A549 (cell line): ENCODE data around the gene APOBR. TPM values are rescaled to one million over a fixed set of nuclear protein-coding genes. Genes with fewer than 3 reads are reported as not detected.

ENCODE experiments used
- ATAC-seq, 2 experiments: fragments of 200-7000 bp in 1 of 2; fragments of >200 bp in 1 of 2; cut with Nextera tagmentation in 1 of 2; cut with Tn5 transposase in 1 of 2; 3 replicates each; pipeline versions ENCODE4 v1.8.0 to v1.9.1; 2018 to 2020; ENCODE audit warnings: mild to moderate bottlenecking in 1 of 2, moderate library complexity in 1 of 2
- CTCF ChIA-PET: fragments of 300-600 bp; sonication (Branson Sonifier 250); formaldehyde crosslinking; extraction: SDS; loops from one replicate; lab custom pipeline; 2021; ENCODE audit warnings: antibody characterized with exemption, inconsistent platforms; lab: Yijun Ruan, JAX
- POLR2A ChIA-PET: fragments of 350-600 bp; formaldehyde crosslinking; extraction: SDS; loops from one replicate; lab custom pipeline; 2021; ENCODE audit warnings: antibody characterized with exemption, inconsistent platforms; lab: Yijun Ruan, JAX
- DNase-seq, 2 experiments: peaks; one replicate each; pipeline versions ENCODE4 v3.0.0 to v3.0.0-alpha.2; 2011 to 2016; ENCODE audit warnings: low read depth in 1 of 2, low spot score in 1 of 2
- FAIRE-seq: peaks from 2 replicates; lab custom pipeline; 2011; peaks lifted over from hg19 to GRCh38; lab: Jason Lieb, UNC
- H3K27ac ChIP-seq, 2 experiments: fragments of >200 bp; sonication (Bioruptor Twin); formaldehyde crosslinking; 3 replicates each; pipeline ENCODE4 v1.5.1; 2016 to 2017
- H3K4me1 ChIP-seq: fragments of >200 bp; sonication (Bioruptor Twin); formaldehyde crosslinking; 3 replicates; pipeline ENCODE4 v1.6.1; 2016
- H3K4me2 ChIP-seq: fragments of >200 bp; sonication (Bioruptor Twin); formaldehyde crosslinking; 3 replicates; pipeline ENCODE4 v1.6.1; 2016
- H3K4me3 ChIP-seq: fragments of >200 bp; sonication (Bioruptor Twin); formaldehyde crosslinking; 3 replicates; pipeline ENCODE4 v1.5.1; 2016
- H3K9me3 ChIP-seq: fragments of >200 bp; sonication (Bioruptor Twin); formaldehyde crosslinking; 3 replicates; pipeline ENCODE4 v1.6.1; 2016
- ATOH8 ChIP-seq: fragments of 250-450 bp; sonication (Bioruptor Pico); IDR thresholded peaks from 2 replicates; pipeline ENCODE4 v1.5.0; 2020; ENCODE audit warnings: low read depth, mild to moderate bottlenecking, moderate library complexity
- BCL3 ChIP-seq: fragments of >200 bp; sonication (Bioruptor Twin); formaldehyde crosslinking; IDR thresholded peaks from 3 replicates; pipeline ENCODE4 v1.6.1; 2016
- BHLHE40 ChIP-seq: IDR thresholded peaks from 2 replicates; pipeline ENCODE4 v1.6.1; 2012; ENCODE audit warnings: low read depth, low read length, inconsistent platforms
- CEBPB ChIP-seq, 2 experiments: fragments of >200 bp in 1 of 2; sonication (Bioruptor Twin) in 1 of 2; formaldehyde crosslinking in 1 of 2; IDR thresholded peaks; 2 replicates each; pipeline ENCODE4 v1.6.1; 2012 to 2016
- CHD2 ChIP-seq: fragments of 150-350 bp; IDR thresholded peaks from 2 replicates; pipeline ENCODE4 v1.6.1; 2014; ENCODE audit warnings: low read length; ENCODE audit not compliant: partially characterized antibody
- CHD4 ChIP-seq: fragments of 200-600 bp; sonication (generic); IDR thresholded peaks from 2 replicates; pipeline ENCODE4 v1.6.1; 2016; ENCODE audit warnings: antibody characterized with exemption, mild to moderate bottlenecking, borderline replicate concordance
- EHF ChIP-seq: fragments of 250-450 bp; sonication (Bioruptor Pico); IDR thresholded peaks from 2 replicates; pipeline ENCODE4 v1.5.0; 2020; ENCODE audit warnings: mild to moderate bottlenecking
- EHMT2 ChIP-seq: fragments of 200-600 bp; sonication (generic); IDR thresholded peaks from 2 replicates; pipeline ENCODE4 v1.6.1; 2016; ENCODE audit warnings: antibody characterized with exemption, low read depth, mild to moderate bottlenecking, moderate library complexity
- FOXS1 ChIP-seq: fragments of 250-450 bp; sonication (Bioruptor Pico); IDR thresholded peaks from 2 replicates; pipeline ENCODE4 v1.5.0; 2020; ENCODE audit warnings: mild to moderate bottlenecking, moderate library complexity
- GATA3 ChIP-seq: IDR thresholded peaks from 2 replicates; pipeline ENCODE4 v1.6.1; 2012; ENCODE audit warnings: borderline replicate concordance
- MAFK ChIP-seq: fragments of 450-650 bp; IDR thresholded peaks from 2 replicates; pipeline ENCODE4 v1.6.1; 2014; ENCODE audit not compliant: partially characterized antibody
- NPAS2 ChIP-seq: fragments of 250-450 bp; sonication (Bioruptor Pico); IDR thresholded peaks from 2 replicates; pipeline ENCODE4 v1.8.0; 2022; ENCODE audit warnings: mild to moderate bottlenecking, moderate library complexity, borderline replicate concordance
- POLR2A ChIP-seq: IDR thresholded peaks from 2 replicates; pipeline ENCODE4 v1.6.1; 2012; ENCODE audit warnings: mild to moderate bottlenecking, low read length
- RCOR1 ChIP-seq: fragments of 150-350 bp; IDR thresholded peaks from 2 replicates; pipeline ENCODE4 v1.6.1; 2014; ENCODE audit warnings: antibody characterized with exemption, low read length, low read depth
- RNF2 ChIP-seq: fragments of 200-600 bp; sonication (generic); IDR thresholded peaks from 2 replicates; pipeline ENCODE4 v1.6.1; 2016; ENCODE audit warnings: low read depth, mild to moderate bottlenecking, antibody characterized with exemption, moderate library complexity, borderline replicate concordance
- SMC3 ChIP-seq: fragments of >200 bp; sonication (Bioruptor Twin); formaldehyde crosslinking; IDR thresholded peaks from 3 replicates; pipeline ENCODE4 v1.6.1; 2018; ENCODE audit warnings: inconsistent platforms
- ZSCAN20 ChIP-seq: fragments of 250-450 bp; sonication (Bioruptor Pico); IDR thresholded peaks from 2 replicates; pipeline ENCODE4 v1.8.0; 2022; ENCODE audit warnings: mild to moderate bottlenecking, moderate library complexity
- WGBS: methylation state at CpG from one replicate; pipeline ENCODE4 v1.1.6; 2017; ENCODE audit errors: missing lambda C conversion rate; 5-methylcytosine and 5-hydroxymethylcytosine counted together
- polyA plus RNA-seq, 4 experiments: library from polyadenylated mRNA; depleted of rRNA in 3 of 4; stranded (reverse); fragments of >200 nt; fragmentation: RNase III in 1 of 4; extraction: RNeasy Plus Mini Kit Qiagen cat#74134 plus additional on column Dnase treatment in 1 of 4; gene quantifications; 2 replicates in 3 of 4; 3 replicates in 1 of 4; pipeline ENCODE4 v1.2.3, GENCODE V29; 2011 to 2017
- TF ChIP-seq, protein P1 (sequence below): fragments of >200 bp; sonication (Bioruptor Twin); formaldehyde crosslinking; IDR thresholded peaks from 2 replicates; pipeline ENCODE4 v1.6.1; 2016
- TF ChIP-seq, protein P2 (sequence below): fragments of 450-650 bp; IDR thresholded peaks from 2 replicates; pipeline ENCODE4 v1.6.1; 2014; ENCODE audit warnings: antibody characterized with exemption
- TF ChIP-seq, protein P3 (sequence below): fragments of >200 bp; sonication (Bioruptor Twin); formaldehyde crosslinking; IDR thresholded peaks from 3 replicates; pipeline ENCODE4 v1.5.1; 2016

APOBR gene
- polyA plus RNA-seq, 2 of the 4 experiments (the other 2 are of a cell fraction), result 0.01 to 0.08 TPM

GRCh38 chr16:28475221-28475620 lies 19.2 kb upstream of the APOBR start:
- Histone ChIP-seq H3K4me2 (no peak overlapping the region), H3K9me3 (no peaks in the 10 kb centered on the region), H3K27ac (no peak overlapping the region), H3K4me1 (no peaks in the 10 kb centered on the region), H3K4me3 (no peak overlapping the region)
- TF ChIP-seq GATA3, result no peak
- no peak for TF ChIP-seq RNF2
- ChIA-PET CTCF (no interaction called here), POLR2A (no interaction called here)
- 83% methylated on average over 2 of the region's 2 CpGs for WGBS
- ATAC-seq (no peak), FAIRE-seq (no peak), DNase-seq (no peak)

DNA sequence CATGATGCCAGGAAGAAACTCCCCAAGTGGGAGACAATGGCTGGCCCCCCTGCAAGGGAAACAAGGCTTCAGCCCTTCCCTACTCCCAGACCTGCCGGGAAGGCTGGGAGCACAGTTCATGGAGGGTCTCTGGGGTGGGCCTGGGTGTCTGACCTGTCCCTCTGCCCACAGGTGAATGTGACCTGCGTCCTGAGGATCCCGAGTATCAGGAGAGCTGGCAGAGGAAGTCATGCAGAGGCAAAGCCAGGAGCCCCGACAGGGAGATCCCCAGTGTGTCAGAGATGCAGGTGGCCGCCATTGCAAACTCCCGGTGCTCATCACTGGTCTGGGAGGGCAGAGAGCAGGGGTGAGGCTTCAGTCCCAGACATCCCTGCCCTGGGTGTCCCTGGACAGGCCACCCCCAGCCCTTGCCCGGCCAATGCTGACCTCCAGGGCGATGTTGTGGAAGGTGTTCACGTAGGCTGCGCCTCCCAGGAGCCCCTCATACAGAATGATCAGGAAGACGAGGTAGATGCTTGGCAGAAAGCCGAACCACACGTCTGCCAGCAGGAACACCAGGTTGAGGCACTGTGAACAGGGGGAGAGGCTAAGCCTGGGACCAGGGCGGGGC lies 17.0 kb upstream of the APOBR start:
- Histone ChIP-seq H3K9me3 (no peaks in the 10 kb centered on the region), H3K4me3 (no peak overlapping the region), H3K4me2 (no peak overlapping the region), H3K27ac (no peak overlapping the region), H3K4me1 (no peaks in the 10 kb centered on the region)
- 90% methylated on average over 14 of the region's 14 CpGs for WGBS
- no peak for TF ChIP-seq SMC3
- TF ChIP-seq CHD2, result no peak
- no peak for TF ChIP-seq ATOH8 (CRISPR knock-in tag)
- no peak for TF ChIP-seq EHF (CRISPR knock-in tag)
- no peak for TF ChIP-seq FOXS1 (CRISPR knock-in tag)
- TF ChIP-seq CHD4, result no peak
- no peak for TF ChIP-seq BCL3
- TF ChIP-seq, protein P1, sequence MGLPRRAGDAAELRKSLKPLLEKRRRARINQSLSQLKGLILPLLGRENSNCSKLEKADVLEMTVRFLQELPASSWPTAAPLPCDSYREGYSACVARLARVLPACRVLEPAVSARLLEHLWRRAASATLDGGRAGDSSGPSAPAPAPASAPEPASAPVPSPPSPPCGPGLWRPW, result no peak
- TF ChIP-seq, protein P2, sequence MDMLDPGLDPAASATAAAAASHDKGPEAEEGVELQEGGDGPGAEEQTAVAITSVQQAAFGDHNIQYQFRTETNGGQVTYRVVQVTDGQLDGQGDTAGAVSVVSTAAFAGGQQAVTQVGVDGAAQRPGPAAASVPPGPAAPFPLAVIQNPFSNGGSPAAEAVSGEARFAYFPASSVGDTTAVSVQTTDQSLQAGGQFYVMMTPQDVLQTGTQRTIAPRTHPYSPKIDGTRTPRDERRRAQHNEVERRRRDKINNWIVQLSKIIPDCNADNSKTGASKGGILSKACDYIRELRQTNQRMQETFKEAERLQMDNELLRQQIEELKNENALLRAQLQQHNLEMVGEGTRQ, result no peak
- no peak for TF ChIP-seq MAFK
- no peak for TF ChIP-seq CEBPB (IDR thresholded peaks at IDR 0.05)
- TF ChIP-seq ZSCAN20 (CRISPR knock-in tag), result no peak
- TF ChIP-seq BHLHE40, result no peak
- TF ChIP-seq EHMT2, result no peak
- TF ChIP-seq POLR2A, result no peak
- TF ChIP-seq NPAS2 (CRISPR knock-in tag), result no peak
- no peak for TF ChIP-seq GATA3
- TF ChIP-seq, protein P3, sequence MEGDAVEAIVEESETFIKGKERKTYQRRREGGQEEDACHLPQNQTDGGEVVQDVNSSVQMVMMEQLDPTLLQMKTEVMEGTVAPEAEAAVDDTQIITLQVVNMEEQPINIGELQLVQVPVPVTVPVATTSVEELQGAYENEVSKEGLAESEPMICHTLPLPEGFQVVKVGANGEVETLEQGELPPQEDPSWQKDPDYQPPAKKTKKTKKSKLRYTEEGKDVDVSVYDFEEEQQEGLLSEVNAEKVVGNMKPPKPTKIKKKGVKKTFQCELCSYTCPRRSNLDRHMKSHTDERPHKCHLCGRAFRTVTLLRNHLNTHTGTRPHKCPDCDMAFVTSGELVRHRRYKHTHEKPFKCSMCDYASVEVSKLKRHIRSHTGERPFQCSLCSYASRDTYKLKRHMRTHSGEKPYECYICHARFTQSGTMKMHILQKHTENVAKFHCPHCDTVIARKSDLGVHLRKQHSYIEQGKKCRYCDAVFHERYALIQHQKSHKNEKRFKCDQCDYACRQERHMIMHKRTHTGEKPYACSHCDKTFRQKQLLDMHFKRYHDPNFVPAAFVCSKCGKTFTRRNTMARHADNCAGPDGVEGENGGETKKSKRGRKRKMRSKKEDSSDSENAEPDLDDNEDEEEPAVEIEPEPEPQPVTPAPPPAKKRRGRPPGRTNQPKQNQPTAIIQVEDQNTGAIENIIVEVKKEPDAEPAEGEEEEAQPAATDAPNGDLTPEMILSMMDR, result no peak
- no peak for TF ChIP-seq RCOR1
- POLR2A ChIA-PET, result no interaction called here
- CTCF ChIA-PET, result interaction anchor here (1.3 kb wide), 1 partner anchor 11 kb away, joined by 5 read pairs; no protein-coding TSS in a partner anchor
- ATAC-seq (no peak), DNase-seq (no peak), FAIRE-seq (no peak)
